Peyer's patch (tissue), 4 donors: ENCODE data around the gene MOCS1.

Experiments
- POLR2A ChIP-seq, 2 donors: fragments of 450-650 bp; IDR thresholded peaks; one replicate each; pipeline ENCODE4 v1.5.1; 2017; ENCODE audit warnings: antibody characterized with exemption in 2 of 2, mild to moderate bottlenecking in 2 of 2, moderate library complexity in 2 of 2
- TF ChIP-seq, protein P1 (sequence below), 6 experiments: fragments of 450-650 bp in 4 of 6; fragments of 200-600 bp in 2 of 6; sonication (generic) in 1 of 6; IDR thresholded peaks; one replicate each; pipeline ENCODE4 v1.5.1; 2017 to 2019; ENCODE audit warnings: antibody characterized with exemption in 6 of 6, mild to moderate bottlenecking in 3 of 6, moderate library complexity in 1 of 6

DNA sequence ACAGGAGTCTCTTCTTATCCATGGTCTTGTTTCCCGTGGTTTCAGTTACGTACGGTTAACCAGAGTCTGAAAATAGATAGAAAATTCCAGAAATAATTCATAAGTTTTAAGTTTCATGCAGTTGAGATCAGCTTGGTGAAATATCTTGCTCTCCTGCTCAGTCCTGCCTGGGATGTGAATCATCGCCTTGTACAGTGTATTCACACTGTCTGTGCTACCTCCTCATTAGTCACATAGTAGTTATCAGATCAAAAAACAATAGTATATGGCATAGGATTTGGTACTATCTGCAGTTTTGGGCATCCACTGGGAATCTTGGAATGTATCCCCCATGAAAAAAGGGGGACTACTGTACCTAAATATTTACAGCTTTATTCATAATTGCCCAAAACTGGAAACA lies 22.7 kb upstream of the MOCS1 start:
- TF ChIP-seq POLR2A (IDR thresholded peaks at IDR 0.05) = no peak
- TF ChIP-seq, protein P1, sequence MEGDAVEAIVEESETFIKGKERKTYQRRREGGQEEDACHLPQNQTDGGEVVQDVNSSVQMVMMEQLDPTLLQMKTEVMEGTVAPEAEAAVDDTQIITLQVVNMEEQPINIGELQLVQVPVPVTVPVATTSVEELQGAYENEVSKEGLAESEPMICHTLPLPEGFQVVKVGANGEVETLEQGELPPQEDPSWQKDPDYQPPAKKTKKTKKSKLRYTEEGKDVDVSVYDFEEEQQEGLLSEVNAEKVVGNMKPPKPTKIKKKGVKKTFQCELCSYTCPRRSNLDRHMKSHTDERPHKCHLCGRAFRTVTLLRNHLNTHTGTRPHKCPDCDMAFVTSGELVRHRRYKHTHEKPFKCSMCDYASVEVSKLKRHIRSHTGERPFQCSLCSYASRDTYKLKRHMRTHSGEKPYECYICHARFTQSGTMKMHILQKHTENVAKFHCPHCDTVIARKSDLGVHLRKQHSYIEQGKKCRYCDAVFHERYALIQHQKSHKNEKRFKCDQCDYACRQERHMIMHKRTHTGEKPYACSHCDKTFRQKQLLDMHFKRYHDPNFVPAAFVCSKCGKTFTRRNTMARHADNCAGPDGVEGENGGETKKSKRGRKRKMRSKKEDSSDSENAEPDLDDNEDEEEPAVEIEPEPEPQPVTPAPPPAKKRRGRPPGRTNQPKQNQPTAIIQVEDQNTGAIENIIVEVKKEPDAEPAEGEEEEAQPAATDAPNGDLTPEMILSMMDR (IDR thresholded peaks at IDR 0.05) = no peak
